ENCODE measurements around the gene ME3. TPM values are rescaled to one million over a fixed set of nuclear protein-coding genes. Genes with fewer than 3 reads are reported as not detected.

ME3 gene
- total RNA-seq, 1 experiment from 2014 or later = 83.8 TPM

- H3K9me2 ChIP-seq (replicated peaks; ENCODE audit: low read length) = no peaks in the 10 kb centered on the region
- H4K20me1 ChIP-seq (ENCODE audit: low read length) = no peaks in the 10 kb centered on the region
- no peaks in the 10 kb centered on the region for H3K79me2 ChIP-seq (ENCODE audit: low read length)
- H3K27ac ChIP-seq (ENCODE audit: low read length) = no peak overlapping the region
- BruUV-seq (replicated peaks) = no TSS peak
- ChIA-PET POLR2A (ENCODE audit: unreplicated experiment) (no interaction called here), CTCF (no interaction called here)
- H3K9me3 ChIP-seq (ENCODE audit: low read length) = no peaks in the 10 kb centered on the region
- no peaks in the 10 kb centered on the region for H3K27me3 ChIP-seq (ENCODE audit: low read length)
- H3F3A ChIP-seq (ENCODE audit: low read length, unreplicated experiment) = no peaks in the 10 kb centered on the region
- ATAC-seq (no peak), DNase-seq (no peak)
- intact Hi-C loops (cut with micrococcal nuclease) = no loop called here
- peaks cover 15% of the 10 kb centered on the region for H3K4me1 ChIP-seq (ENCODE audit: insufficient read depth, low read length)
- no peak overlapping the region for H3K4me2 ChIP-seq (ENCODE audit: low read length)
- H3K9ac ChIP-seq (ENCODE audit: low read length) = no peak overlapping the region
- no peak overlapping the region for H2AFZ ChIP-seq (ENCODE audit: low read length)
- no peaks in the 10 kb centered on the region for H3K36me3 ChIP-seq (ENCODE audit: low read depth, low read length)
- no peak for TF ChIP-seq EZH2phosphoT487 (IDR thresholded peaks at IDR 0.05; ENCODE audit: borderline replicate concordance, low read length)
- no peak for TF ChIP-seq CTCF (conservative IDR thresholded peaks at IDR 0.05; ENCODE audit: low read depth, low read length)
- no peak for TF ChIP-seq EZH2 (IDR thresholded peaks at IDR 0.05; ENCODE audit: low read length, unreplicated experiment)
- no peak overlapping the region for H3K4me3 ChIP-seq (ENCODE audit: low read length)
These were observed 183.0 kb downstream of the ME3 start for GRCh38 chr11:86489442-86489841.

DNA sequence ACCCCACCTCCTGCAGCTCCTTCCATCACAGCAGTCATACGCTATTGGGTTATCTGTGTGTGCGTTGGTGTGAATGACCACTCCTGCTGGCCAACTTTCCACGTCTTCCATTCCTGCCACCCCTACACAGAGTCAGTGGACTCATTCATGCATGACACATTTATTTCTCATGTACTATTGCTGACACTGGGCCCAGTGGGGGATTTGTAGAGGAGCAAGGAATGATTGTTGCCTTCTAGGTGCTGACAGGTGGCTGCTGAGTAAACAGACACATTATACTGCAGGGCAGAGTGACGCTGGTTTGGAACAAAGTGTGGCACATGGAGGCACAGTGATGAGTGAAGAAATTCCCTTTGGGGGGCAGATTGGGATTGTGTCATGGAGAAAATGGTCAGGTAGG lies 183.9 kb downstream of the ME3 start:
- no peak for DNase-seq
- Histone ChIP-seq H3K4me3 (ENCODE audit: low read length) (no peak overlapping the region), H4K20me1 (ENCODE audit: low read length) (no peaks in the 10 kb centered on the region), H3K9me3 (ENCODE audit: low read length) (no peaks in the 10 kb centered on the region), H3K27me3 (ENCODE audit: low read length) (no peaks in the 10 kb centered on the region), H3K27ac (ENCODE audit: low read length) (no peak overlapping the region), H3K9me2 (replicated peaks; ENCODE audit: low read length) (no peaks in the 10 kb centered on the region), H3K4me2 (ENCODE audit: low read length) (no peak overlapping the region), H3F3A (ENCODE audit: low read length, unreplicated experiment) (peaks cover 2% of the 10 kb centered on the region), H3K79me2 (ENCODE audit: low read length) (no peaks in the 10 kb centered on the region), H2AFZ (ENCODE audit: low read length) (no peak overlapping the region), H3K4me1 (ENCODE audit: insufficient read depth, low read length) (peaks cover 20% of the 10 kb centered on the region), H3K36me3 (ENCODE audit: low read depth, low read length) (no peaks in the 10 kb centered on the region), H3K9ac (ENCODE audit: low read length) (no peak overlapping the region)
- CTCF ChIA-PET = no interaction called here
- TF ChIP-seq CTCF (conservative IDR thresholded peaks at IDR 0.05; ENCODE audit: low read depth, low read length) (no peak), EZH2phosphoT487 (IDR thresholded peaks at IDR 0.05; ENCODE audit: borderline replicate concordance, low read length) (no peak), EZH2 (IDR thresholded peaks at IDR 0.05; ENCODE audit: low read length, unreplicated experiment) (no peak)
- no peak for ATAC-seq
- POLR2A ChIA-PET (ENCODE audit: unreplicated experiment) = no interaction called here
- intact Hi-C loops (cut with micrococcal nuclease) = no loop called here
- no TSS peak for BruUV-seq (replicated peaks)

DNA sequence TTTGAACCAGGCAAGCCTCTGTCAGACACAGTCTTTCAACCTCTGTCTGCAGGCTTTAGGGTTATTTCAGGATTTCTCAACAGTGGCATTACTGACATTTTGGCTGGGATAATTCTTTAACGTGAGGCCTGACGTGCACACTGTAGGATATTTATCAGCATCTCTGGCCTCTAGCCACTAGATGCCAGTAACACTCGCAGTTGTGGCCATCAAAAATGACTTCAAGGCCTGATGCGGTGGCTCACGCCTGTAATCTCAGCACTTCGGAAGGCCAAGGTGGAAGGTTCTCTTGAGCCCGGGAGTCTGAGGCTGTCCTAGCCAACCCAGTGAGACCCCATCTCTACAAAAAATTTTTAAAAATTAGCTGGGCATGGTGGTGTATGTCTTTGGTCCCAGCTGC lies 184.7 kb downstream of the ME3 start:
- peaks cover 29% of the 10 kb centered on the region for H3K4me1 ChIP-seq (ENCODE audit: insufficient read depth, low read length)
- H2AFZ ChIP-seq (ENCODE audit: low read length) = no peak overlapping the region
- no peaks in the 10 kb centered on the region for H4K20me1 ChIP-seq (ENCODE audit: low read length)
- no peaks in the 10 kb centered on the region for H3K36me3 ChIP-seq (ENCODE audit: low read depth, low read length)
- ChIA-PET CTCF (no interaction called here), POLR2A (ENCODE audit: unreplicated experiment) (no interaction called here)
- TF ChIP-seq EZH2phosphoT487 (IDR thresholded peaks at IDR 0.05; ENCODE audit: borderline replicate concordance, low read length) (no peak), CTCF (conservative IDR thresholded peaks at IDR 0.05; ENCODE audit: low read depth, low read length) (no peak), EZH2 (IDR thresholded peaks at IDR 0.05; ENCODE audit: low read length, unreplicated experiment) (no peak)
- H3K4me2 ChIP-seq (ENCODE audit: low read length) = no peak overlapping the region
- intact Hi-C loops (cut with micrococcal nuclease) = no loop called here
- peaks cover 5% of the 10 kb centered on the region for H3F3A ChIP-seq (ENCODE audit: low read length, unreplicated experiment)
- no peaks in the 10 kb centered on the region for H3K9me2 ChIP-seq (replicated peaks; ENCODE audit: low read length)
- no peak overlapping the region for H3K4me3 ChIP-seq (ENCODE audit: low read length)
- no TSS peak for BruUV-seq (replicated peaks)
- H3K27ac ChIP-seq (ENCODE audit: low read length) = no peak overlapping the region
- no peak for ATAC-seq
- H3K27me3 ChIP-seq (ENCODE audit: low read length) = no peaks in the 10 kb centered on the region
- H3K9ac ChIP-seq (ENCODE audit: low read length) = no peak overlapping the region
- no peak for DNase-seq
- no peaks in the 10 kb centered on the region for H3K9me3 ChIP-seq (ENCODE audit: low read length)
- no peaks in the 10 kb centered on the region for H3K79me2 ChIP-seq (ENCODE audit: low read length)
